CD4-positive, alpha-beta T cell treated with Interleukin-21 for 1 hour (primary cell): ENCODE measurements around the gene STAB1.

Experiments
- DNase-seq: peaks from one replicate; pipeline ENCODE4 v3.0.0-alpha.2; 2020

The STAB1 gene

GRCh38 chr3:52512105-52512504 lies 17.0 kb downstream of the STAB1 start:
- DNase-seq: no peak

DNA sequence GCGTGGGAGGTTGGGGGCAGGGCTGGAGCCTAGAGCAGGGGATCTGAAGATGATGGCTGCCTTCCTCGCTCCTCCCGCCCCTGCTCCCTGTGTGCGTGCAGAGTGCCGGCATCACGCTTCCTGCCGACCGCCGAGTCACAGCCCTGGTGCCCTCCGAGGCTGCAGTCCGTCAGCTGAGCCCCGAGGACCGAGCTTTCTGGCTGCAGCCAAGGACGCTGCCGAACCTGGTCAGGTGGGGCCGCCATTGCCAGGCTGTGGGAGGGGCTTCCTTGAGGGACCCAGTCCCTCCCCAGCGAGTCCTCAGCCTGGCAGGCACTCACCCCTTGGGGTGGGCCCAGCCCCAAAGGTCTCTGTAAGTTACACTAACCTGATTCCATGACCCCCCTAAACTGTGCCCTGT lies 17.6 kb downstream of the STAB1 start:
- DNase-seq: no peak

DNA sequence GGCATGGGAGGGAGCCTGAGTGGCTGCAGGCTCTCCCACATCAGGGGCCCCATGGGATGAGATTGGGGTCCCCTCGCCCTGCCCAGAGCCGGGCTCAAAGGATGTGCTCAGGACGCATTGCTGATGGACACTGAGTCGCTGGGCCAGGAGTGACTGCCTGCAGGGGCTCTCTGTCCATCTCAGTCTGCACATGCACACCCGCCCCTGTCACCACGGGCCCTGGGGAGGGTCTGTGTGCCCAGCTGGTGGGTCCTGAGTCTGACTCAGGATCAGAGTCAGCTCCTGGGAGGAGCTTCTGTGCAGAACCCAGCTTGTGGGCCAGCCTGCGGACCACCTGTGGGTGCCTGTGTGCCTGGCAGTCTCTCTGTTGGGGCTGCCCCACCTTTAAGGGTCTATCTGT lies 18.1 kb downstream of the STAB1 start:
- no peak for DNase-seq

DNA sequence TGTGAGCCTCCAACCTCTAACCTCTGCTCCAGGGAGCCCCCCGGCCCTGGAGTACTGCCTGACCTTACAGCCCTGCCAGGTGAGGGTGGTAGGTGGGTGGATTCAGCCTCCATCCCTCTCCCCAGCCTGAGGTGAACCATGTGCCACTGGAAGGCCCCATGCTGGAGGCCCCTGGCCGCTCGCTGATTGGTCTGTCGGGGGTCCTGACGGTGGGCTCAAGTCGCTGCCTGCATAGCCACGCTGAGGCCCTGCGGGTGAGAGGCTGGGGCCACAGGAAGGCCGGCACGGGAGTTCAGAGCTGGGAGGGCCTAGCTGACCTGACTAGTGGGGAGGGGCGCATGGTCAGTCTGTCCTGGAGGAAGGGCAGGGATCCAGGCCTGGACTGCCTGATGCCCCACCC lies 19.4 kb downstream of the STAB1 start:
- DNase-seq: no peak

GRCh38 chr3:52515192-52515591 lies 20.1 kb downstream of the STAB1 start:
- DNase-seq: no peak

DNA sequence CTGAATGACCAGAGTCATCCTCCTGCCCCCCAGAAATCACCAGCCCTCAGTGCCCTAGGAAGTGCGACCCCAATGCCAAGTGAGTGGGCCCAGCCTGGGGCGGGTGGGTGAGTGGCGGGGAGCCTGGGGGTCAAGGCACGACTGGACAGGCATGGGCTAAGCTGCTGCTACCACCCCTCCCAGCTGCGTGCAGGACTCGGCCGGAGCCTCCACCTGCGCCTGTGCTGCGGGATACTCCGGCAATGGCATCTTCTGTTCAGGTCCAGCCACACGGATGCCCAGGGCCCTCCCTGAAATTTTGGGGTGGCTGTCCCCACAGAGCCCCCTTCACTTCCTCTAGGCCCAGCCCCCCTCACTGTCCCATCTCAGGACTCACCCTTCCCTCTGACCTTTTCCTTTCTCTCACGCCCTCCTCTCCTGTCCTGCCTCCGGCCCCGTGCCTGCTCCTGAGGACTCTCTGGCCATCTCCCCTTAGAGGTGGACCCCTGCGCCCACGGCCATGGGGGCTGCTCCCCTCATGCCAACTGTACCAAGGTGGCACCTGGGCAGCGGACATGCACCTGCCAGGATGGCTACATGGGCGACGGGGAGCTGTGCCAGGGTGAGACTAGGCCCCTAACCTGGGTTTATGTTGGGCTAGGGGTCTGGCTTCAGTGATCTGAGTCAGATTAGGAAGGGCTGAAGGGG lies 21.5 kb downstream of the STAB1 start:
- DNase-seq: no peak

GRCh38 chr3:52517796-52518722 lies 22.9 kb downstream of the STAB1 start:
- no peak for DNase-seq

GRCh38 chr3:52518723-52519444 lies 23.7 kb downstream of the STAB1 start:
- DNase-seq: no peak

- no peak for DNase-seq
Measured at GRCh38 chr3:52519445-52520140, 24.5 kb downstream of the STAB1 start.

- DNase-seq: no peak
Measured at GRCh38 chr3:52520141-52520667, 25.1 kb downstream of the STAB1 start.

GRCh38 chr3:52520716-52521487 lies 25.8 kb downstream of the STAB1 start:
- no peak for DNase-seq

GRCh38 chr3:52521488-52521824 lies 26.3 kb downstream of the STAB1 start:
- DNase-seq: no peak

GRCh38 chr3:52521881-52522650 lies 26.9 kb downstream of the STAB1 start:
- DNase-seq: no peak

DNA sequence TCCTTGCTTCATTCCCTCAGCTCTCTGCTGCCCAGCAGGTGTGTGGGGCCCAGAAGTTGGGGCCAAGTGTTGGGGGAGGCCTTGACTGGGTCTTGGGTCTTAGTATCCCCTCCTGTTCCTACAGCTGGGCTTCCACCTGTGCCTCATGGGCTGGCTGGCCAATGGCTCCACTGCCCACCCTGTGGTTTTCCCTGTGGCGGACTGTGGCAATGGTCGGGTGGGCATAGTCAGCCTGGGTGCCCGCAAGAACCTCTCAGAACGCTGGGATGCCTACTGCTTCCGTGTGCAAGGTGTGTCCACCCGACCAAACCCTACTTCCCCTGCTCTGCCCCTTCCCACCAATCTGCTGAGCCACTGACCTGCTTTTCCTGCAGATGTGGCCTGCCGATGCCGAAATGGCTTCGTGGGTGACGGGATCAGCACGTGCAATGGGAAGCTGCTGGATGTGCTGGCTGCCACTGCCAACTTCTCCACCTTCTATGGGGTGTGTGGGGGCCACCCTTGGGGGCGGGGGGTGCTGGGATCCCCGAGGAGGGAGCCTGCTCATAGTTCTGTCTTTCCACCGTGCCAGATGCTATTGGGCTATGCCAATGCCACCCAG lies 27.6 kb downstream of the STAB1 start:
- DNase-seq: no peak

GRCh38 chr3:52523386-52524257 lies 28.5 kb downstream of the STAB1 start:
- DNase-seq: no peak

DNA sequence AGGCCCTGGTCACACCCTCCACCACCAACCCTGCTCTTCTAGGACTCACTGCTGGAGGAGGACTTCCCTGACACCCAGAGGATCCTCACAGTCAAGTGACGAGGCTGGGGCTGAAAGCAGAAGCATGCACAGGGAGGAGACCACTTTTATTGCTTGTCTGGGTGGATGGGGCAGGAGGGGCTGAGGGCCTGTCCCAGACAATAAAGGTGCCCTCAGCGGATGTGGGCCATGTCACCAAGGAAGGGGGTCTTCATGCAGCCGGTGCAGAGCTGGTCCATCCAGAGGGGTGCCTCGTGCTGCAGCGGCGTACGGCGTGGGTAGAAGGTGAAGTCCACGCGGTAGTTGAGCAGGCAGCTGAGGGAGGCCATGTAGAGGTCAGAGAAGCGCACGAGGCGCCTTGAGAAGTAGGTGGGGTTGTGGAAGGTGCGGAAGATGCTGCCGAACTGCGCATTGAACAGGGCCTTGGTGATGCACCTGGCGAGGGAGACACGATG lies 29.2 kb downstream of the STAB1 start:
- no peak for DNase-seq

DNA sequence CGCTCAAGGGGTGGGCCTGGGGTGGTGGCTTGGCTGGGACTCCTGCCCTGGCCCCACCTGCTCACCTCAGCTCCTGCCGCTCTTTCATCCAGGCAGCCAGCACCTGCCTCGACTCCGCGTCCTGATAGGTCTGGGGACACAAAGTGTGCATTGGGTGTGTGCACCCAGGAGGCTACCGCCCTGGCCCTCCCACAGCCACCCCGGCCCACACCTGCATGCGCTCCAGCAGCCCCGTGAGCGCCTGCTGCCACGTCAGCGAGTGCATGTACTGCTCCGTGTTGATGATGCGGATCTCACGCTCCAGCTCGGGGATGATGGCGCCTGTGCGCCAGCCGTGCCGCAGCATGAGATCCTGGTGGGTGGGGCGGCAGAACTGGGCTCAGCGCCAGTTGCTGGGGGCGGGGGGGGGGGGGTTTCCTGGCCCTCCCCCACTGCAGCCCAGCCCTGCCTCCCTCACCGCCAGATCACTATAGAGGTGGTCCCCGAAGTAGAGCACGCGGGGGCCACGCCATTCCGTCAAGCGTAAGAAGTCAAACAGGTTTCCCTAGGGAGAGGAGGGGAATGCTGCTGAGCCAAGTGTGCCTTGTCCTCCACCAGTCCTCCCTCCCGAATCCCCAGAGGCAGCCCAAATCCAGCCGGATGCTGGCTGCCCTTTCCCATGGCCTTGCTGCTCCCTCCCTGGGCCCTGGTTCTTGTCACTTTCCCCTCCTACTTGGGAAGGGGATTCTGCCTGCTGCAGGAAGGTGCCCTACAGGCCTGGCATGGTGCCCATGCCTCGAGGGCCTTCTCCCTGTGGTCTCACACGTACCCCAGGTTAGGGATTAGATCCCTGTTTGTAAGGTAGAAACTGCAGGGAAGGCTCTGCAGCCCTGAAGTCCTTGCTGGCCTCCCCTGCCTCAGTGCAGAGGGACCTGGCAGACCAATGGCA lies 29.9 kb downstream of the STAB1 start:
- DNase-seq: no peak
